HG03558 (cell line): ENCODE data around the gene AMIGO1.

Source experiments
- ATAC-seq: cut with Tn5 transposase; IDR thresholded peaks from one replicate; pipeline ENCODE4 v1.9.1; 2021; ENCODE audit warnings: moderate number of reproducible peaks; ENCODE audit not compliant: unreplicated experiment; ENCODE audit errors: extremely low read depth

AMIGO1 gene

GRCh38 chr1:109503935-109504334 is 5.6 kb downstream of the AMIGO1 start:
- ATAC-seq: no peak

GRCh38 chr1:109502364-109502851 is 7.1 kb downstream of the AMIGO1 start:
- no peak for ATAC-seq

GRCh38 chr1:109501644-109502363 is 7.7 kb downstream of the AMIGO1 start:
- ATAC-seq: no peak

- ATAC-seq: no peak
Measured at GRCh38 chr1:109500941-109501381, 8.6 kb downstream of the AMIGO1 start.

GRCh38 chr1:109499661-109500536 is 9.6 kb downstream of the AMIGO1 start:
- ATAC-seq: no peak

- ATAC-seq: no peak
Measured at GRCh38 chr1:109499081-109499480, 10.4 kb downstream of the AMIGO1 start.

GRCh38 chr1:109498161-109498801 is 11.2 kb downstream of the AMIGO1 start:
- ATAC-seq: no peak

- ATAC-seq: no peak
Measured at GRCh38 chr1:109497449-109498160, 11.9 kb downstream of the AMIGO1 start.

- no peak for ATAC-seq
Measured at GRCh38 chr1:109495738-109496137, 13.8 kb downstream of the AMIGO1 start.

GRCh38 chr1:109493805-109494539 is 15.6 kb downstream of the AMIGO1 start, which contains the start of gene CYB561D1:
TSS of gene CYB561D1 (plus strand) at chr1:109494094. CDS start at chr1:109494140, 46 bp downstream.
- peak; percentile 70 for ATAC-seq

GRCh38 chr1:109493227-109493626 is 16.3 kb downstream of the AMIGO1 start:
- ATAC-seq: no peak

GRCh38 chr1:109492779-109493178 is 16.7 kb downstream of the AMIGO1 start:
- ATAC-seq: no peak

- ATAC-seq: no peak
Measured at GRCh38 chr1:109491372-109491771, 18.2 kb downstream of the AMIGO1 start.

GRCh38 chr1:109490934-109491302 is 18.6 kb downstream of the AMIGO1 start:
- ATAC-seq: no peak

GRCh38 chr1:109490029-109490933 is 19.2 kb downstream of the AMIGO1 start:
- ATAC-seq: no peak

GRCh38 chr1:109488696-109489095 is 20.8 kb downstream of the AMIGO1 start:
- ATAC-seq: no peak

GRCh38 chr1:109488201-109488600 is 21.3 kb downstream of the AMIGO1 start:
- ATAC-seq: no peak

- ATAC-seq: no peak
Measured at GRCh38 chr1:109487261-109487660, 22.3 kb downstream of the AMIGO1 start.
